22Rv1 (cell line): ENCODE measurements around the gene MTHFS.

Source experiments
- H3K27ac ChIP-seq: fragments of 450-650 bp; 2 replicates; pipeline ENCODE4 v1.5.1; 2017
- CTCF ChIP-seq: fragments of 450-650 bp; IDR thresholded peaks from 2 replicates; pipeline ENCODE4 v1.5.1; 2017; ENCODE audit warnings: mild to moderate bottlenecking
- ZFX ChIP-seq: fragments of 450-650 bp; IDR thresholded peaks from 2 replicates; pipeline ENCODE4 v1.6.1; 2017; ENCODE audit warnings: antibody characterized with exemption, borderline replicate concordance

The MTHFS gene

GRCh38 chr15:79811406-79812405 lies 85.1 kb downstream of the MTHFS start:
- no peak overlapping the region for H3K27ac ChIP-seq
- TF ChIP-seq ZFX, result no peak

DNA sequence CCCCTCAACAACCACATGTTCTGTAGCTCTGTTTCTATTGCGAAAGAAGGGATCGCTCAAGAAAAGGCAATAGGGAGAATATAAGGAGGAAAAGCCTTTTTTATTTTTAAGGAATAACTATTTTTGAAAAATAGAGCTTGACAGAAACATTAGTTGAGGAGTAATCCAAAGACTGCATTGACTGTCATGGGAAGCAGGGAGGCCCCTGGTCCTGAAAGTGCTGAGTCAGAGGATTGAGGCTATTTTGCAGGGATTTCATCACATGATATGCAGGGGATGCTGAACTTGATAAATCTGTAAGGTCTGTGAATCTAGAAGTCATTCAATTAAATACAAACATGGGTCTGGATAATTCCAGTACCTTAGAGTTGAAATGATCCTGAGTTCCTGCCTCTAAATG lies 92.0 kb downstream of the MTHFS start:
- TF ChIP-seq ZFX (no peak), CTCF (no peak)
- no peak overlapping the region for H3K27ac ChIP-seq

- no peak for TF ChIP-seq ZFX
- TF ChIP-seq CTCF, result no peak
- H3K27ac ChIP-seq, result no peak overlapping the region
Observed at GRCh38 chr15:79798311-79798710, 98.5 kb downstream of the MTHFS start.
